GM23338 (cell line): ENCODE measurements around the gene CNOT6. TPM values are rescaled to one million over a fixed set of nuclear protein-coding genes. Genes with fewer than 3 reads are reported as not detected.

ENCODE experiments used
- ATAC-seq: fragments of 200-7000 bp; cut with Tn5 transposase; 3 replicates; pipeline ENCODE4 v1.9.1; 2020
- DNase-seq: peaks from one replicate; pipeline ENCODE4 v3.0.0-alpha.2; 2015; ENCODE audit warnings: low spot score
- H2AFZ ChIP-seq: fragments of 200-600 bp; sonication (generic); 2 replicates; pipeline ENCODE4 v1.8.0; 2016; ENCODE audit warnings: antibody characterized with exemption, mild to moderate bottlenecking, moderate library complexity
- H3F3A ChIP-seq: fragments of 200-600 bp; sonication (generic); replicated peaks from 2 replicates; pipeline ENCODE4 v1.8.0; 2017; ENCODE audit warnings: antibody characterized with exemption, mixed run types, low read depth
- H3K27ac ChIP-seq: fragments of 200-600 bp; sonication (generic); 2 replicates; pipeline ENCODE4 v1.6.1; 2016; ENCODE audit warnings: low read depth
- H3K27me3 ChIP-seq: fragments of 200-600 bp; sonication (generic); 2 replicates; pipeline ENCODE4 v1.8.0; 2016; ENCODE audit warnings: mild to moderate bottlenecking, mixed run types, moderate library complexity; ENCODE audit not compliant: insufficient read depth
- H3K36me3 ChIP-seq: fragments of 200-600 bp; sonication (generic); 2 replicates; pipeline ENCODE4 v1.8.0; 2016; ENCODE audit warnings: mild to moderate bottlenecking; ENCODE audit not compliant: insufficient read depth
- H3K4me1 ChIP-seq: fragments of 200-600 bp; sonication (generic); 2 replicates; pipeline ENCODE4 v1.8.0; 2016; ENCODE audit warnings: mild to moderate bottlenecking, moderate library complexity; ENCODE audit not compliant: insufficient read depth
- H3K4me2 ChIP-seq: fragments of 200-600 bp; sonication (generic); 2 replicates; pipeline ENCODE4 v1.7.1; 2017; ENCODE audit warnings: mixed run types
- H3K4me3 ChIP-seq: fragments of 200-600 bp; sonication (generic); 2 replicates; pipeline ENCODE4 v1.6.1; 2016; ENCODE audit warnings: mixed run types
- H3K79me2 ChIP-seq: fragments of 200-600 bp; sonication (generic); replicated peaks from 2 replicates; pipeline ENCODE4 v1.8.0; 2017; ENCODE audit warnings: mild to moderate bottlenecking; ENCODE audit not compliant: insufficient read depth
- H3K9me2 ChIP-seq: fragments of 200-600 bp; sonication (generic); 2 replicates; pipeline ENCODE4 v1.8.0; 2017; ENCODE audit not compliant: insufficient read depth
- H4K20me1 ChIP-seq: fragments of 200-600 bp; sonication (generic); replicated peaks from 2 replicates; pipeline ENCODE4 v1.8.0; 2017; ENCODE audit warnings: mild to moderate bottlenecking; ENCODE audit not compliant: insufficient read depth
- H3K27ac Mint-ChIP-seq: 2 replicates; pipeline ENCODE4 v1.8.0; 2020; ENCODE audit warnings: inconsistent platforms, mild to moderate bottlenecking, moderate library complexity, mixed read lengths
- H3K27me3 Mint-ChIP-seq: 3 replicates; pipeline ENCODE4 v1.8.0; 2022; ENCODE audit warnings: low read depth, mild to moderate bottlenecking, moderate library complexity, mixed read lengths, inconsistent platforms; ENCODE audit not compliant: insufficient read depth, poor library complexity
- H3K36me3 Mint-ChIP-seq: 3 replicates; pipeline ENCODE4 v1.8.0; 2021; ENCODE audit warnings: low read depth, mild to moderate bottlenecking, inconsistent platforms, moderate library complexity, mixed read lengths
- H3K4me1 Mint-ChIP-seq: 3 replicates; pipeline ENCODE4 v1.8.0; 2020; ENCODE audit warnings: mild to moderate bottlenecking, inconsistent platforms, mixed read lengths
- H3K4me3 Mint-ChIP-seq: 3 replicates; pipeline ENCODE4 v1.8.0; 2021; ENCODE audit warnings: moderate library complexity, mild to moderate bottlenecking, inconsistent platforms, mixed read lengths
- H3K9me3 Mint-ChIP-seq: 3 replicates; pipeline ENCODE4 v1.8.0; 2020; ENCODE audit warnings: moderate library complexity, mild to moderate bottlenecking, inconsistent platforms, mixed read lengths
- EZH2 ChIP-seq: fragments of 200-600 bp; sonication (generic); IDR thresholded peaks from one replicate; pipeline ENCODE4 v1.8.0; 2017; ENCODE audit warnings: antibody characterized with exemption, mild to moderate bottlenecking, low read depth; ENCODE audit not compliant: unreplicated experiment
- EZH2phosphoT487 ChIP-seq: fragments of 200-600 bp; sonication (generic); IDR thresholded peaks from one replicate; pipeline ENCODE4 v1.8.1; 2018; ENCODE audit warnings: antibody characterized with exemption; ENCODE audit not compliant: unreplicated experiment
- NANOG ChIP-seq: IDR thresholded peaks from 2 replicates; pipeline ENCODE4 v1.6.1; 2016; ENCODE audit warnings: antibody characterized with exemption, borderline replicate concordance
- POLR2AphosphoS5 ChIP-seq: IDR thresholded peaks from 2 replicates; pipeline ENCODE4 v1.6.1; 2016; ENCODE audit warnings: antibody characterized with exemption, low read depth
- STAT1 ChIP-seq: IDR thresholded peaks from one replicate; pipeline ENCODE4 v1.6.1; 2016; ENCODE audit warnings: antibody characterized with exemption; ENCODE audit not compliant: unreplicated experiment
- ZNF114 ChIP-seq: fragments of 250-450 bp; sonication (Bioruptor Pico); IDR thresholded peaks from 2 replicates; pipeline ENCODE4 v1.5.0; 2020; ENCODE audit warnings: mild to moderate bottlenecking, moderate library complexity
- ZNF331 ChIP-seq: fragments of 250-450 bp; sonication (Bioruptor Pico); IDR thresholded peaks from 2 replicates; pipeline ENCODE4 v1.5.0; 2020; ENCODE audit warnings: low read depth, mild to moderate bottlenecking, moderate library complexity
- polyA plus RNA-seq: library from polyadenylated mRNA; unstranded; fragments of >200 nt; fragmentation: Nextera tagmentation; extraction: Ambion mirVana; gene quantifications from 2 replicates; pipeline ENCODE4 v1.2.1, GENCODE V29; 2016
- total RNA-seq: library from RNA; depleted of rRNA; stranded (reverse); fragments of >200 nt; shearing (Covaris generic); gene quantifications from 2 replicates; pipeline ENCODE4 v1.2.3, GENCODE V29; 2014
- TF ChIP-seq, protein P1 (sequence below), 2 experiments: fragments of 200-600 bp in 1 of 2; sonication (generic) in 1 of 2; conservative IDR thresholded peaks; 2 replicates each; pipeline versions ENCODE4 v1.5.1 to v1.6.1; 2016 to 2017; ENCODE audit warnings: antibody characterized with exemption in 2 of 2, low read depth in 2 of 2, mild to moderate bottlenecking in 2 of 2, moderate library complexity in 1 of 2
- TF ChIP-seq, protein P2 (sequence below): IDR thresholded peaks from 2 replicates; pipeline ENCODE4 v1.6.1; 2016; ENCODE audit warnings: antibody characterized with exemption
- TF ChIP-seq, protein P3 (sequence below): fragments of 250-450 bp; sonication (Bioruptor Pico); IDR thresholded peaks from 2 replicates; pipeline ENCODE4 v1.5.0; 2020; ENCODE audit warnings: mild to moderate bottlenecking, moderate library complexity

Gene CNOT6
- total and polyA plus RNA-seq, 2 experiments from 2014 or later: 14.6 to 38.7 TPM

- no peak overlapping the region for H2AFZ ChIP-seq
- H3K4me2 ChIP-seq: no peak overlapping the region
- H3K4me3 ChIP-seq: no peak overlapping the region
- peaks cover 99% of the 10 kb centered on the region for H3K79me2 ChIP-seq
- H3K27me3 Mint-ChIP-seq: peaks cover 2% of the 10 kb centered on the region
- no peaks in the 10 kb centered on the region for H3K4me1 ChIP-seq
- DNase-seq: peak; percentile 33
- no peaks in the 10 kb centered on the region for H3K27me3 ChIP-seq
- H3K9me3 Mint-ChIP-seq: no peaks in the 10 kb centered on the region
- no peak overlapping the region for H3K4me3 Mint-ChIP-seq
- peaks cover 48% of the 10 kb centered on the region for H4K20me1 ChIP-seq
- H3K27ac Mint-ChIP-seq: no peak overlapping the region
- no peaks in the 10 kb centered on the region for H3K9me2 ChIP-seq
- peaks cover 8% of the 10 kb centered on the region; the same call in 1 of the 2 replicates for H3K36me3 ChIP-seq
- no peaks in the 10 kb centered on the region for H3K4me1 Mint-ChIP-seq
- no peak overlapping the region for H3K27ac ChIP-seq
- peaks cover 66% of the 10 kb centered on the region for H3K36me3 Mint-ChIP-seq
- ATAC-seq: peak; percentile 52
- TF ChIP-seq, protein P1, sequence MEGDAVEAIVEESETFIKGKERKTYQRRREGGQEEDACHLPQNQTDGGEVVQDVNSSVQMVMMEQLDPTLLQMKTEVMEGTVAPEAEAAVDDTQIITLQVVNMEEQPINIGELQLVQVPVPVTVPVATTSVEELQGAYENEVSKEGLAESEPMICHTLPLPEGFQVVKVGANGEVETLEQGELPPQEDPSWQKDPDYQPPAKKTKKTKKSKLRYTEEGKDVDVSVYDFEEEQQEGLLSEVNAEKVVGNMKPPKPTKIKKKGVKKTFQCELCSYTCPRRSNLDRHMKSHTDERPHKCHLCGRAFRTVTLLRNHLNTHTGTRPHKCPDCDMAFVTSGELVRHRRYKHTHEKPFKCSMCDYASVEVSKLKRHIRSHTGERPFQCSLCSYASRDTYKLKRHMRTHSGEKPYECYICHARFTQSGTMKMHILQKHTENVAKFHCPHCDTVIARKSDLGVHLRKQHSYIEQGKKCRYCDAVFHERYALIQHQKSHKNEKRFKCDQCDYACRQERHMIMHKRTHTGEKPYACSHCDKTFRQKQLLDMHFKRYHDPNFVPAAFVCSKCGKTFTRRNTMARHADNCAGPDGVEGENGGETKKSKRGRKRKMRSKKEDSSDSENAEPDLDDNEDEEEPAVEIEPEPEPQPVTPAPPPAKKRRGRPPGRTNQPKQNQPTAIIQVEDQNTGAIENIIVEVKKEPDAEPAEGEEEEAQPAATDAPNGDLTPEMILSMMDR (conservative IDR thresholded peaks at IDR 0.05; ENCODE audit: low read depth in 2 of 2): peak; percentile 34 to 46; a peak in 2 of 4 replicates
- TF ChIP-seq EZH2phosphoT487 (no peak), ZNF114 (no peak)
- TF ChIP-seq, protein P2, sequence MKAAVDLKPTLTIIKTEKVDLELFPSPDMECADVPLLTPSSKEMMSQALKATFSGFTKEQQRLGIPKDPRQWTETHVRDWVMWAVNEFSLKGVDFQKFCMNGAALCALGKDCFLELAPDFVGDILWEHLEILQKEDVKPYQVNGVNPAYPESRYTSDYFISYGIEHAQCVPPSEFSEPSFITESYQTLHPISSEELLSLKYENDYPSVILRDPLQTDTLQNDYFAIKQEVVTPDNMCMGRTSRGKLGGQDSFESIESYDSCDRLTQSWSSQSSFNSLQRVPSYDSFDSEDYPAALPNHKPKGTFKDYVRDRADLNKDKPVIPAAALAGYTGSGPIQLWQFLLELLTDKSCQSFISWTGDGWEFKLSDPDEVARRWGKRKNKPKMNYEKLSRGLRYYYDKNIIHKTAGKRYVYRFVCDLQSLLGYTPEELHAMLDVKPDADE: no peak
- H3F3A ChIP-seq: no peaks in the 10 kb centered on the region
Observed at GRCh38 chr5:180541710-180542109, 47.5 kb downstream of the CNOT6 start.

DNA sequence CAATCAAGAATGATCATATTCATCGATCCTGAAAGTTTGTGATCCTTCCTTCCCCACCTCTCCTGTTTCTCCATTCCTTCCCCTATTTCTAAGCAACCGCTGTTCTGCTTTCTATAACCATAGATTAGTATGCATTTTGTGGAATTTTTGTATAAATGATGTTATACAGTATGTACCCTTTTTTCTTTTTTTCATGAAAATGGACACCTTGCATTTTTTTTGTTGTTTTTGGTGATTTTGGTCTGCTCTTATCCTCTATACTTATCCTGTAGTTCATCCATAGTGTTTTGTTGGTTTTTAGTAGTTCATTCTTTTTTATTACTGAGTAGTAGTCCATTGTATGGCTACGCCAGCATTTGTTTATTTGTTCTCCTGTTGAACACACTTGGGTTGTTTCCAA, 51.1 kb downstream of the CNOT6 start:
- DNase-seq: no peak
- Mint-ChIP-seq H3K36me3 (peaks cover 58% of the 10 kb centered on the region), H3K27me3 (no peaks in the 10 kb centered on the region), H3K9me3 (no peaks in the 10 kb centered on the region), H3K27ac (no peak overlapping the region), H3K4me3 (no peak overlapping the region), H3K4me1 (no peaks in the 10 kb centered on the region)
- H3K79me2 ChIP-seq: peaks cover 98% of the 10 kb centered on the region
- peaks cover 45% of the 10 kb centered on the region for H4K20me1 ChIP-seq
- no peak overlapping the region for H3K4me2 ChIP-seq
- ATAC-seq: no peak
- H3F3A ChIP-seq: no peaks in the 10 kb centered on the region
- H3K4me1 ChIP-seq: no peaks in the 10 kb centered on the region
- no peaks in the 10 kb centered on the region for H3K27me3 ChIP-seq
- no peak overlapping the region for H3K27ac ChIP-seq
- H2AFZ ChIP-seq: no peak overlapping the region
- H3K9me2 ChIP-seq: no peaks in the 10 kb centered on the region
- H3K36me3 ChIP-seq: peaks cover 14% of the 10 kb centered on the region; the same call in 1 of the 2 replicates
- H3K4me3 ChIP-seq: no peak overlapping the region
- TF ChIP-seq ZNF114 (no peak), EZH2 (no peak), EZH2phosphoT487 (no peak), ZNF331 (no peak), NANOG (no peak), POLR2AphosphoS5 (no peak), STAT1 (no peak)
- TF ChIP-seq, protein P2: no peak
- TF ChIP-seq, protein P3, sequence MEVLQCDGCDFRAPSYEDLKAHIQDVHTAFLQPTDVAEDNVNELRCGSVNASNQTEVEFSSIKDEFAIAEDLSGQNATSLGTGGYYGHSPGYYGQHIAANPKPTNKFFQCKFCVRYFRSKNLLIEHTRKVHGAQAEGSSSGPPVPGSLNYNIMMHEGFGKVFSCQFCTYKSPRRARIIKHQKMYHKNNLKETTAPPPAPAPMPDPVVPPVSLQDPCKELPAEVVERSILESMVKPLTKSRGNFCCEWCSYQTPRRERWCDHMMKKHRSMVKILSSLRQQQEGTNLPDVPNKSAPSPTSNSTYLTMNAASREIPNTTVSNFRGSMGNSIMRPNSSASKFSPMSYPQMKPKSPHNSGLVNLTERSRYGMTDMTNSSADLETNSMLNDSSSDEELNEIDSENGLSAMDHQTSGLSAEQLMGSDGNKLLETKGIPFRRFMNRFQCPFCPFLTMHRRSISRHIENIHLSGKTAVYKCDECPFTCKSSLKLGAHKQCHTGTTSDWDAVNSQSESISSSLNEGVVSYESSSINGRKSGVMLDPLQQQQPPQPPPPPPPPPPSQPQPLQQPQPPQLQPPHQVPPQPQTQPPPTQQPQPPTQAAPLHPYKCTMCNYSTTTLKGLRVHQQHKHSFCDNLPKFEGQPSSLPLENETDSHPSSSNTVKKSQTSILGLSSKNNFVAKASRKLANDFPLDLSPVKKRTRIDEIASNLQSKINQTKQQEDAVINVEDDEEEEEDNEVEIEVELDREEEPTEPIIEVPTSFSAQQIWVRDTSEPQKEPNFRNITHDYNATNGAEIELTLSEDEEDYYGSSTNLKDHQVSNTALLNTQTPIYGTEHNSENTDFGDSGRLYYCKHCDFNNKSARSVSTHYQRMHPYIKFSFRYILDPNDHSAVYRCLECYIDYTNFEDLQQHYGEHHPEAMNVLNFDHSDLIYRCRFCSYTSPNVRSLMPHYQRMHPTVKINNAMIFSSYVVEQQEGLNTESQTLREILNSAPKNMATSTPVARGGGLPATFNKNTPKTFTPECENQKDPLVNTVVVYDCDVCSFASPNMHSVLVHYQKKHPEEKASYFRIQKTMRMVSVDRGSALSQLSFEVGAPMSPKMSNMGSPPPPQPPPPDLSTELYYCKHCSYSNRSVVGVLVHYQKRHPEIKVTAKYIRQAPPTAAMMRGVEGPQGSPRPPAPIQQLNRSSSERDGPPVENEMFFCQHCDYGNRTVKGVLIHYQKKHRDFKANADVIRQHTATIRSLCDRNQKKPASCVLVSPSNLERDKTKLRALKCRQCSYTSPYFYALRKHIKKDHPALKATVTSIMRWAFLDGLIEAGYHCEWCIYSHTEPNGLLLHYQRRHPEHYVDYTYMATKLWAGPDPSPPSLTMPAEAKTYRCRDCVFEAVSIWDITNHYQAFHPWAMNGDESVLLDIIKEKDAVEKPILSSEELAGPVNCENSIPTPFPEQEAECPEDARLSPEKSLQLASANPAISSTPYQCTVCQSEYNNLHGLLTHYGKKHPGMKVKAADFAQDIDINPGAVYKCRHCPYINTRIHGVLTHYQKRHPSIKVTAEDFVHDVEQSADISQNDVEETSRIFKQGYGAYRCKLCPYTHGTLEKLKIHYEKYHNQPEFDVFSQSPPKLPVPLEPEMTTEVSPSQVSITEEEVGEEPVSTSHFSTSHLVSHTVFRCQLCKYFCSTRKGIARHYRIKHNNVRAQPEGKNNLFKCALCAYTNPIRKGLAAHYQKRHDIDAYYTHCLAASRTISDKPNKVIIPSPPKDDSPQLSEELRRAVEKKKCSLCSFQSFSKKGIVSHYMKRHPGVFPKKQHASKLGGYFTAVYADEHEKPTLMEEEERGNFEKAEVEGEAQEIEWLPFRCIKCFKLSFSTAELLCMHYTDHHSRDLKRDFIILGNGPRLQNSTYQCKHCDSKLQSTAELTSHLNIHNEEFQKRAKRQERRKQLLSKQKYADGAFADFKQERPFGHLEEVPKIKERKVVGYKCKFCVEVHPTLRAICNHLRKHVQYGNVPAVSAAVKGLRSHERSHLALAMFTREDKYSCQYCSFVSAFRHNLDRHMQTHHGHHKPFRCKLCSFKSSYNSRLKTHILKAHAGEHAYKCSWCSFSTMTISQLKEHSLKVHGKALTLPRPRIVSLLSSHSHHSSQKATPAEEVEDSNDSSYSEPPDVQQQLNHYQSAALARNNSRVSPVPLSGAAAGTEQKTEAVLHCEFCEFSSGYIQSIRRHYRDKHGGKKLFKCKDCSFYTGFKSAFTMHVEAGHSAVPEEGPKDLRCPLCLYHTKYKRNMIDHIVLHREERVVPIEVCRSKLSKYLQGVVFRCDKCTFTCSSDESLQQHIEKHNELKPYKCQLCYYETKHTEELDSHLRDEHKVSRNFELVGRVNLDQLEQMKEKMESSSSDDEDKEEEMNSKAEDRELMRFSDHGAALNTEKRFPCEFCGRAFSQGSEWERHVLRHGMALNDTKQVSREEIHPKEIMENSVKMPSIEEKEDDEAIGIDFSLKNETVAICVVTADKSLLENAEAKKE (CRISPR knock-in tag): no peak
